Measurements from ENCODE around the gene DCUN1D4.

DCUN1D4 gene

GRCh38 chr4:51855751-51856150 lies 12.8 kb downstream of the DCUN1D4 start:
- Histone ChIP-seq H3K36me3 (ENCODE audit: control insufficient read depth, insufficient read depth, low read length) (no peaks in the 10 kb centered on the region; the same call in 1 of the 2 replicates), H3K4me1 (ENCODE audit: control insufficient read depth, insufficient read depth, low read length) (peaks cover 36% of the 10 kb centered on the region), H3K4me3 (ENCODE audit: low read depth, low read length) (no peak overlapping the region), H3K9me3 (ENCODE audit: control insufficient read depth, insufficient read depth, low read depth, low read length) (no peaks in the 10 kb centered on the region), H3K9ac (ENCODE audit: low read length) (no peak overlapping the region), H3K27ac (ENCODE audit: low read depth, low read length) (no peak overlapping the region), H3K27me3 (ENCODE audit: control insufficient read depth, insufficient read depth, low read length) (no peaks in the 10 kb centered on the region)

GRCh38 chr4:51858605-51859202 lies 15.8 kb downstream of the DCUN1D4 start:
- H3K4me3 ChIP-seq (ENCODE audit: low read depth, low read length) = no peak overlapping the region
- H3K36me3 ChIP-seq (ENCODE audit: control insufficient read depth, insufficient read depth, low read length) = peaks cover 4% of the 10 kb centered on the region
- peaks cover 14% of the 10 kb centered on the region for H3K4me1 ChIP-seq (ENCODE audit: control insufficient read depth, insufficient read depth, low read length)

GRCh38 chr4:51859476-51860031 lies 16.6 kb downstream of the DCUN1D4 start:
- peaks cover 11% of the 10 kb centered on the region for H3K4me1 ChIP-seq (ENCODE audit: control insufficient read depth, insufficient read depth, low read length)
- H3K27ac ChIP-seq (ENCODE audit: low read depth, low read length) = no peak overlapping the region
- no peaks in the 10 kb centered on the region for H3K9me3 ChIP-seq (ENCODE audit: control insufficient read depth, insufficient read depth, low read depth, low read length)
- H3K27me3 ChIP-seq (ENCODE audit: control insufficient read depth, insufficient read depth, low read length) = no peaks in the 10 kb centered on the region
- H3K4me3 ChIP-seq (ENCODE audit: low read depth, low read length) = no peak overlapping the region
- no peak overlapping the region for H3K9ac ChIP-seq (ENCODE audit: low read length)
- H3K36me3 ChIP-seq (ENCODE audit: control insufficient read depth, insufficient read depth, low read length) = peaks cover 12% of the 10 kb centered on the region

More at GRCh38 chr4:51858605-51859202, 15.8 kb downstream of the DCUN1D4 start:
- Histone ChIP-seq H3K9me3 (ENCODE audit: control insufficient read depth, insufficient read depth, low read depth, low read length) (no peaks in the 10 kb centered on the region), H3K27me3 (ENCODE audit: control insufficient read depth, insufficient read depth, low read length) (no peaks in the 10 kb centered on the region), H3K27ac (ENCODE audit: low read depth, low read length) (no peak overlapping the region), H3K9ac (ENCODE audit: low read length) (no peak overlapping the region)

GRCh38 chr4:51862199-51862598 lies 19.2 kb downstream of the DCUN1D4 start:
- no peak overlapping the region for H3K4me3 ChIP-seq (ENCODE audit: low read depth, low read length)
- peak overlapping the region; percentile 20 for H3K9ac ChIP-seq (ENCODE audit: low read length)
- H3K27me3 ChIP-seq (ENCODE audit: control insufficient read depth, insufficient read depth, low read length) = no peaks in the 10 kb centered on the region
- H3K36me3 ChIP-seq (ENCODE audit: control insufficient read depth, insufficient read depth, low read length) = peaks cover 38% of the 10 kb centered on the region
- no peak overlapping the region; the same call in 1 of the 2 replicates for H3K27ac ChIP-seq (ENCODE audit: low read depth, low read length)
- H3K9me3 ChIP-seq (ENCODE audit: control insufficient read depth, insufficient read depth, low read depth, low read length) = no peaks in the 10 kb centered on the region
- H3K4me1 ChIP-seq (ENCODE audit: control insufficient read depth, insufficient read depth, low read length) = peaks cover 3% of the 10 kb centered on the region

- H3K27ac ChIP-seq (ENCODE audit: low read depth, low read length) = no peak overlapping the region
- H3K9ac ChIP-seq (ENCODE audit: low read length) = no peak overlapping the region
- no peak overlapping the region for H3K4me3 ChIP-seq (ENCODE audit: low read depth, low read length)
- H3K27me3 ChIP-seq (ENCODE audit: control insufficient read depth, insufficient read depth, low read length) = no peaks in the 10 kb centered on the region
- H3K36me3 ChIP-seq (ENCODE audit: control insufficient read depth, insufficient read depth, low read length) = peaks cover 44% of the 10 kb centered on the region
- H3K4me1 ChIP-seq (ENCODE audit: control insufficient read depth, insufficient read depth, low read length) = peaks cover 3% of the 10 kb centered on the region
- no peaks in the 10 kb centered on the region for H3K9me3 ChIP-seq (ENCODE audit: control insufficient read depth, insufficient read depth, low read depth, low read length)
These were observed 19.8 kb downstream of the DCUN1D4 start for GRCh38 chr4:51862781-51863180.

GRCh38 chr4:51865717-51866116 lies 22.8 kb downstream of the DCUN1D4 start:
- Histone ChIP-seq H3K36me3 (ENCODE audit: control insufficient read depth, insufficient read depth, low read length) (peaks cover 55% of the 10 kb centered on the region), H3K9me3 (ENCODE audit: control insufficient read depth, insufficient read depth, low read depth, low read length) (no peaks in the 10 kb centered on the region), H3K27ac (ENCODE audit: low read depth, low read length) (no peak overlapping the region), H3K4me3 (ENCODE audit: low read depth, low read length) (no peak overlapping the region), H3K27me3 (ENCODE audit: control insufficient read depth, insufficient read depth, low read length) (no peaks in the 10 kb centered on the region), H3K9ac (ENCODE audit: low read length) (no peak overlapping the region), H3K4me1 (ENCODE audit: control insufficient read depth, insufficient read depth, low read length) (peaks cover 3% of the 10 kb centered on the region)

- Histone ChIP-seq H3K27me3 (ENCODE audit: control insufficient read depth, insufficient read depth, low read length) (no peaks in the 10 kb centered on the region), H3K27ac (ENCODE audit: low read depth, low read length) (no peak overlapping the region), H3K9me3 (ENCODE audit: control insufficient read depth, insufficient read depth, low read depth, low read length) (no peaks in the 10 kb centered on the region), H3K9ac (ENCODE audit: low read length) (no peak overlapping the region), H3K4me3 (ENCODE audit: low read depth, low read length) (no peak overlapping the region), H3K4me1 (ENCODE audit: control insufficient read depth, insufficient read depth, low read length) (peaks cover 3% of the 10 kb centered on the region), H3K36me3 (ENCODE audit: control insufficient read depth, insufficient read depth, low read length) (peaks cover 65% of the 10 kb centered on the region)
These were observed 23.9 kb downstream of the DCUN1D4 start for GRCh38 chr4:51866835-51867234.

- Histone ChIP-seq H3K27ac (ENCODE audit: low read depth, low read length) (no peak overlapping the region), H3K36me3 (ENCODE audit: control insufficient read depth, insufficient read depth, low read length) (peaks cover 75% of the 10 kb centered on the region), H3K9ac (ENCODE audit: low read length) (no peak overlapping the region), H3K27me3 (ENCODE audit: control insufficient read depth, insufficient read depth, low read length) (no peaks in the 10 kb centered on the region), H3K4me1 (ENCODE audit: control insufficient read depth, insufficient read depth, low read length) (no peaks in the 10 kb centered on the region), H3K9me3 (ENCODE audit: control insufficient read depth, insufficient read depth, low read depth, low read length) (no peaks in the 10 kb centered on the region), H3K4me3 (ENCODE audit: low read depth, low read length) (no peak overlapping the region)
These were observed 24.9 kb downstream of the DCUN1D4 start for GRCh38 chr4:51867689-51868448.

- no peaks in the 10 kb centered on the region for H3K27me3 ChIP-seq (ENCODE audit: control insufficient read depth, insufficient read depth, low read length)
- no peak overlapping the region for H3K4me3 ChIP-seq (ENCODE audit: low read depth, low read length)
- H3K9me3 ChIP-seq (ENCODE audit: control insufficient read depth, insufficient read depth, low read depth, low read length) = no peaks in the 10 kb centered on the region
- no peaks in the 10 kb centered on the region for H3K4me1 ChIP-seq (ENCODE audit: control insufficient read depth, insufficient read depth, low read length)
- no peak overlapping the region for H3K9ac ChIP-seq (ENCODE audit: low read length)
- H3K27ac ChIP-seq (ENCODE audit: low read depth, low read length) = no peak overlapping the region
- H3K36me3 ChIP-seq (ENCODE audit: control insufficient read depth, insufficient read depth, low read length) = peaks cover 79% of the 10 kb centered on the region
These were observed 25.5 kb downstream of the DCUN1D4 start for GRCh38 chr4:51868449-51868847.

- Histone ChIP-seq H3K4me3 (ENCODE audit: low read depth, low read length) (no peak overlapping the region), H3K9me3 (ENCODE audit: control insufficient read depth, insufficient read depth, low read depth, low read length) (no peaks in the 10 kb centered on the region), H3K27me3 (ENCODE audit: control insufficient read depth, insufficient read depth, low read length) (no peaks in the 10 kb centered on the region), H3K9ac (ENCODE audit: low read length) (no peak overlapping the region), H3K27ac (ENCODE audit: low read depth, low read length) (no peak overlapping the region), H3K36me3 (ENCODE audit: control insufficient read depth, insufficient read depth, low read length) (peaks cover 80% of the 10 kb centered on the region), H3K4me1 (ENCODE audit: control insufficient read depth, insufficient read depth, low read length) (no peaks in the 10 kb centered on the region)
These were observed 27.7 kb downstream of the DCUN1D4 start for GRCh38 chr4:51870441-51871188.

Measured in HUES6 (cell line).